Calu3 (cell line): ENCODE measurements around the gene HSD17B7. TPM values are rescaled to one million over a fixed set of nuclear protein-coding genes. Genes with fewer than 3 reads are reported as not detected.

Source experiments
- BruUV-seq: library from RNA; stranded (reverse); fragments of 400-500 nt; replicated peaks from 2 replicates; lab custom pipeline; 2021; lab: Mats Ljungman, UMichigan
- CTCF ChIA-PET: fragments of 300-600 bp; sonication (Branson Sonifier 250); formaldehyde crosslinking; loops from one replicate; lab custom pipeline; 2022; ENCODE audit warnings: antibody characterized with exemption; lab: Charles Lee
- DNase-seq: peaks from one replicate; pipeline ENCODE4 v3.0.0; 2022
- H3K27ac Mint-ChIP-seq: one replicate; pipeline ENCODE4 v1.8.0; 2022; ENCODE audit warnings: mixed read lengths; ENCODE audit not compliant: unreplicated experiment
- H3K27me3 Mint-ChIP-seq: one replicate; pipeline ENCODE4 v1.8.0; 2022; ENCODE audit warnings: mixed read lengths; ENCODE audit not compliant: unreplicated experiment
- H3K36me3 Mint-ChIP-seq: one replicate; pipeline ENCODE4 v1.8.0; 2022; ENCODE audit warnings: mild to moderate bottlenecking, moderate library complexity, mixed read lengths; ENCODE audit not compliant: insufficient read depth, unreplicated experiment
- H3K4me1 Mint-ChIP-seq: one replicate; pipeline ENCODE4 v1.8.0; 2022; ENCODE audit warnings: mild to moderate bottlenecking, low read depth, mixed read lengths; ENCODE audit not compliant: unreplicated experiment
- H3K4me3 Mint-ChIP-seq: one replicate; pipeline ENCODE4 v1.8.0; 2022; ENCODE audit warnings: mild to moderate bottlenecking, low read depth, moderate library complexity, mixed read lengths; ENCODE audit not compliant: unreplicated experiment
- H3K9me3 Mint-ChIP-seq: one replicate; pipeline ENCODE4 v1.8.0; 2022; ENCODE audit warnings: low read depth, mixed read lengths; ENCODE audit not compliant: unreplicated experiment
- intact Hi-C: fragments of 100-400 bp; cut with micrococcal nuclease; formaldehyde crosslinking; loops from one replicate; pipeline ENCODE4 v1.10.0; 2022; ENCODE audit not compliant: unreplicated experiment
- total RNA-seq: library from RNA; stranded (reverse); gene quantifications from 2 replicates; pipeline ENCODE4 v1.2.3, GENCODE V29; 2022
- TF ChIP-seq, protein P1 (sequence below): fragments of 200-600 bp; IDR thresholded peaks from one replicate; pipeline ENCODE4 v1.8.0; 2022; ENCODE audit warnings: antibody characterized with exemption; ENCODE audit not compliant: unreplicated experiment

The HSD17B7 gene
- total RNA-seq, 1 experiment from 2014 or later: 59.3 TPM

DNA sequence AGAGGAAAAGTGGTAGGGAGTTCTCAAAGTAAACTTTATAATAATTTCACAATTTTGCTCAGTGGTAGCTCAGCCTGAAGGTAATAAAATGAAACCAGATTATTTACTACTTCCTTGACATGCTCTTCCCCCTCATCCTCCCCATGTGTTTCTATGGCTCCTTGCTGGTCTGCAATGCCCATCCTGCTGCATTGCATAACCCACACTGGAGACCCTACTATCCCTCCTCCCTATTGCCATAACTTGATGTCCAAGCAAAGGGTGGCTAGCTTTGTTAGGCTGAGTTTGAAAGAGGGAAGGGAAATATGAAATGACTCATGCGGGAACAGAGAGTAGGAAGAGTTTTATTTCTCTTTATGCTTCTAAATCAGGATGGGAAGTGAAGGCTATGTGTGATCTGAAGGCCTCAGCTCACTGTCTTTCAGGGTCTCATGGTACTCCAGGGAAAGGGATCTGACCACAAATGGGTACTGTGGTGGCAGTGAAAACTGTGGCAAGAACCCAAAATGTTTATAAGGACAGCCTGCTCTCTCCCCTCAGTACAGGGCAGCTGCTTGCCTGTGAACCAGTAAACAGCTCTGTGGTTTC, 36.4 kb upstream of the HSD17B7 start:
- CTCF ChIA-PET: no interaction called here
- DNase-seq: no peak
- Mint-ChIP-seq H3K36me3 (no peaks in the 10 kb centered on the region), H3K27me3 (peaks cover 23% of the 10 kb centered on the region), H3K27ac (no peak overlapping the region), H3K9me3 (no peaks in the 10 kb centered on the region), H3K4me3 (no peak overlapping the region), H3K4me1 (no peaks in the 10 kb centered on the region)
- no TSS peak for BruUV-seq
- TF ChIP-seq, protein P1, sequence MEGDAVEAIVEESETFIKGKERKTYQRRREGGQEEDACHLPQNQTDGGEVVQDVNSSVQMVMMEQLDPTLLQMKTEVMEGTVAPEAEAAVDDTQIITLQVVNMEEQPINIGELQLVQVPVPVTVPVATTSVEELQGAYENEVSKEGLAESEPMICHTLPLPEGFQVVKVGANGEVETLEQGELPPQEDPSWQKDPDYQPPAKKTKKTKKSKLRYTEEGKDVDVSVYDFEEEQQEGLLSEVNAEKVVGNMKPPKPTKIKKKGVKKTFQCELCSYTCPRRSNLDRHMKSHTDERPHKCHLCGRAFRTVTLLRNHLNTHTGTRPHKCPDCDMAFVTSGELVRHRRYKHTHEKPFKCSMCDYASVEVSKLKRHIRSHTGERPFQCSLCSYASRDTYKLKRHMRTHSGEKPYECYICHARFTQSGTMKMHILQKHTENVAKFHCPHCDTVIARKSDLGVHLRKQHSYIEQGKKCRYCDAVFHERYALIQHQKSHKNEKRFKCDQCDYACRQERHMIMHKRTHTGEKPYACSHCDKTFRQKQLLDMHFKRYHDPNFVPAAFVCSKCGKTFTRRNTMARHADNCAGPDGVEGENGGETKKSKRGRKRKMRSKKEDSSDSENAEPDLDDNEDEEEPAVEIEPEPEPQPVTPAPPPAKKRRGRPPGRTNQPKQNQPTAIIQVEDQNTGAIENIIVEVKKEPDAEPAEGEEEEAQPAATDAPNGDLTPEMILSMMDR: no peak
- intact Hi-C loops: no loop called here

DNA sequence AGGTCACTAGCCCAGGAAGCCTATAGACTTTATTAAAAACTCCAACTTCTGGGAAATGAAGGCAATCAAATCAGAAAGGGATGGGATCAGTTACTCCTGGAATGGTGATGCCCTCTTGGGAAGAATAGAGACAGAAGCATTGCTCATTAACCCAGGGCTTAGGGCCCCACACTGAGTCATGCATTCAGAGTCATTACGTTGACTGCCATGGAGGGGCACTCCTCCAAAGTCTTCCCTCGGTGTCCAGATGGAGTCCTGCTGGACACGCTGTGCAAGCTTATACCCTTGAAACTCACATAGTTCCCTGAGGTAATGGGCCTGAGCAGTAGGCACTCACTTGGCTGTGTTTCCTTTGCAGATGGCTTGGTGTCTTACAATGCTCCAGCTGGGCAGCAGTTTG, 35.2 kb upstream of the HSD17B7 start:
- TF ChIP-seq, protein P1: no peak
- CTCF ChIA-PET: no interaction called here
- intact Hi-C loops: no loop called here
- BruUV-seq: no TSS peak
- Mint-ChIP-seq H3K36me3 (no peaks in the 10 kb centered on the region), H3K4me3 (no peak overlapping the region), H3K9me3 (no peaks in the 10 kb centered on the region), H3K4me1 (no peaks in the 10 kb centered on the region), H3K27me3 (peaks cover 13% of the 10 kb centered on the region), H3K27ac (no peak overlapping the region)
- DNase-seq: no peak

DNA sequence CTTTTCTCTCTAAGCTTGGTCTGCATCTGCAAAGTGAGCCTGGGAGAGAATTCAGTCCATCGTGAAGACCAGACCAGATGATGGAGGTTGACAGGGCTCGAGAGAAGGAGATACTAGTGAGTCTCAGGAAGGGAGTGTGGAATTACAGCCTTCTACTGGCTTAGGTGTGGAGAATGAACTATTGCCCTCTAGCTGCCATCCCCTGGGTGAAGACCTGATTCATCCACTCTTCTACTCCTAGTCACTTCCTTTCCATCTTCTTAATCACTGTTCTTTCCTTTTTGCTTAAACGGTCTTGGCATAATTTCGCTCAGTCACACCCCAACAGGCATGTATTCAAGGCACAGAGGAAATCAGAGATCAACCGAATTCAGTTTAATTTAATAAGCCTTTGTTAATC, 34.0 kb upstream of the HSD17B7 start:
- TF ChIP-seq, protein P1: no peak
- Mint-ChIP-seq H3K27me3 (peaks cover 13% of the 10 kb centered on the region), H3K4me1 (no peaks in the 10 kb centered on the region), H3K9me3 (no peaks in the 10 kb centered on the region), H3K36me3 (no peaks in the 10 kb centered on the region), H3K4me3 (no peak overlapping the region), H3K27ac (no peak overlapping the region)
- CTCF ChIA-PET: no interaction called here
- no TSS peak for BruUV-seq
- DNase-seq: no peak
- intact Hi-C loops: no loop called here

DNA sequence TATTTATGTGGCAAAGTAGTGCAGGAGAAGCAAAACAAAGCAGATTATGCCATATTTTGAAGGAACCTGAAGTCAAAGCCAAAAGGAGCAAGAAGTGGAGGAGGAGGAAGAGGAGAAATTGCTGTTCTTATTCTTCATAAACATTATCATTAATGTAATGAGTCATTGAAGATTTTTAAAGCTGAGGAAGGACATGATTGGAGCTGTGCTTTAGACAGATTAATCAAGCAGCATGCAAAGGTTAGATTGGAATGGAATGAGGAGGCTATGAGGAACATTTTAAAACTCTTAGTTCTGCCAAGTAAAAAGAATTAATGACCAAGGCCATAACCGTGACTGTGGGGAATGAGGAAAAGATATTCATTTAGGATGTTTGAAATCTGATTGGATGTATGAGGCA, 33.0 kb upstream of the HSD17B7 start:
- Mint-ChIP-seq H3K36me3 (no peaks in the 10 kb centered on the region), H3K27ac (no peak overlapping the region), H3K27me3 (peaks cover 13% of the 10 kb centered on the region), H3K9me3 (no peaks in the 10 kb centered on the region), H3K4me1 (no peaks in the 10 kb centered on the region), H3K4me3 (no peak overlapping the region)
- CTCF ChIA-PET: no interaction called here
- no TSS peak for BruUV-seq
- DNase-seq: no peak
- TF ChIP-seq, protein P1: no peak
- intact Hi-C loops: no loop called here
